Dedifferentiated amniotic fluid mesenchymal stem cell (primary cell): ENCODE results near the gene PFKL.

Experiments
- DNase-seq: peaks from one replicate; pipeline ENCODE4 v3.0.0-alpha.2; 2016; ENCODE audit errors: extremely low spot score

The PFKL gene

DNA sequence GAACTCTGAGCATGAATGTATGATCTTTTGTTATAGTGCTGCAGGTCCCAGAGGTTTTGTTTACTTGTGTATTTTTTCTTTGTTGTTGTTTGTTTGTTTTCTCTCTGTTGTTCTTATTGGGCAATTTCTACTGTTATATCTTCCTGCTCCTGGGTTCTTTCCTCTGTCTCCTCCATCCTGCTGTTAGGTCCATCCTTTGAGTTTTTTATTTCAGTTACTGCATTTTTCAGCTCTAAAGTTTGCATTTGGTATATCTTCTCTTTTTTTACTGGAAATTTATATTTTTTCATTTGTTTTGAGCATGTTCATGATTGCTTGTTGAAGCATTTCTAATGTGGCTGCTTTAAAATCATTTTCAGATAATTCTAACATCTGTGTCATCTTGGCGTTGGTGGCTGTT, 63.4 kb downstream of the PFKL start:
- DNase-seq, result no peak

DNA sequence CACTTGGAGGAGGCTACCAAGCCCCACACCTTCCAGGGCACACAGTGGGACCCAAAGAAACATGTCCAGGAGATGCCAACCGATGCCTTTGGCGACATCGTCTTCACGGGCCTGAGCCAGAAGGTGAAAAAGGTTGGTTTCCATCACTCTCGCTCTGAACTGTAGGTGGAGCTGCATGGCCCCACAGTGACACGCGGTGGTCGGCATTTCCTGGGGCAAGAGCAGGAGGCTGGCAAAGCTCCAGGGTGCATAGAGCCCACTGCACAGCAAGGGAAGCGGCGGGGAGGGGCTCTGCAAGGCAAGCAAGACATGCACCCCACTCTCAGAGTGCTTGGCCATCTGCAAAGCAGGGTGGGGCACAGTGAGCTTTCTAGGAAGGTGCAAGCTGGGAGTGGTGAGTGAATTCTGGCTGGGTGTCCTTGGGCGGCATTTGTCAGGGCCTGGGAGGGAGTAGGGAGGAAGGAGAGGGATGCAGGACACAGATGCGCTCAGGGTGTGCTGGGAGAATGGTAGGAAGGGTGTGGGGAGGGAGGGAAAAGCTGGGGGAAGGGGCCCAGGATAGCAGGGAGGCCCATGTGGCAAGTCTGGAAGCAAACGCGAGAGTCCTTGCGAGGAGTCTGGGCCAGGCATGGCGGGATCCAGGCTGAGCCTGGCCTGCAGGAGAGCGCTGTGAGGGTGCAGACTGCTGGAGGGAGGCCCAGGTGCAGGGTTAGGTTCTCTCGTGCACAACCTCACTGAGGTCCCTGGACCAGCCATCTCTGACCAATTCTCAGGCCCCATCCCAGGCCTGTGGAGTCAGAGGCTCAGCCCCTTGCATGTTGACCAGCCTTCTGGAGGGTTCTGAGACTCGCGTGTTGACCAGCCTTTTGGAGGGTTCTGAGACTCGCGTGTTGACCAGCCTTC, 64.5 kb downstream of the PFKL start:
- no peak for DNase-seq

DNA sequence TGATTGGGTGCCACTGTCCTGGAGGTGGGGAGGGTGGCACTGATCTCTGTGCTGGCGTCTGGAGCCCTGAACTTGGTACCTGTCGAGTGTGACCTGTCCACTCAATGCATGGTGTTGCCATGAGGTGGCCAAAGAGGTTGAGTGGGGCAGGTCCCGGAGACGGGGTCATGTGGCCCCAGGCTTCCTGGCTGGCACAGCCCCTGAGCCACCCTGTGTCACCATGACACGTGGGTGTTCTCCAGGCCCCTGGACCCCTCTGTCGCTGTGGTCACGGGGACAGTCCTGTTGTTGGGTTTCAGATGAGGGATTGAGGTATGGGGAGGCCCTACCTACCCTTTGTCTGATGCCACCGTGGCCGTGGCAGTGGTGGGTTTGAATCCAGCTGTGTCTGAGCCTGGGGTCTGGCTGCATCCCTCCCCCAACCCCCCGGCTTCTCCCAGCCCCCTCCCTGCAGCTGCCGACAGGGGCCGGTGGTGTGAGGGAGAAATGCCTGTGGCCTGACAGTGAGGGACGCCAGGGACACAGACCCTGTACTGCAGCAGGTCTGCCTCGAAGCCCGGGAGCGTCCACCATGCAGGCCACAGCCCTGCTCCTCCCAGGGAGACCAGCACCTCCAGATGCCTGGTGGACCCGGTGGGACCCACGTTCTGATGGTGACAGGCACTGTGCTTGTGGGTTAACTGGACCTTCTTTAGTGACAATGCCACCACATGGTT, 65.6 kb downstream of the PFKL start:
- no peak for DNase-seq

DNA sequence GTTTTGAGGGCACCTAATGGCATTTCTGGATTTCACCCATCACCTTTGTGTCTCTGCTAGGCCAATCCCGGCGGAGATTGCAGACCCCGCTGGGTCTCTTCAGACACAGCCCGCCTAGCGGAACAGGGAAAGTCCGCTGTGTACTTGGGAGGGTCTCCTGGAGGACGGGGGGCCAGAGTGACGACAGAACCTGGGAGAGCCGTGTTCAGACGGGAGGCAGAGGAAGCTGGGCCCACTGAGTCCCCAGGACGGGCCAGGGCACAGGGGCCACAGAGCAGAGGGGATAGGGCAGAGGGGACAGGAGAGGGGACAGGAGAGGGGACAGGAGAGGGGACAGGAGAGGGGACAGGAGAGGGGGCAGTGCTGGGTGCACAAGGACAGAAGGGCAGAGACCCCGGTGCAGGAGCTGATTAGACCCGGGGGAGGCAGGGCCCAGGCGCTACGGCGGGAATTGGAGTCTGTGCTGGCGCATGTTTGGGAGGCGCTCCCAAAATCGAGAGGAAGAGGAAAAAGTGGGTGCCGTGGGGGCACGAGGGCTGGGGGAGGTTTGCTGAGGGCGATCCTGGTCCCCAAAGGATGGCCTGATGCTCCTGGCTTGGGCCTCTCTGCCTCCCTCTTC, 66.2 kb downstream of the PFKL start:
- DNase-seq, result no peak

DNA sequence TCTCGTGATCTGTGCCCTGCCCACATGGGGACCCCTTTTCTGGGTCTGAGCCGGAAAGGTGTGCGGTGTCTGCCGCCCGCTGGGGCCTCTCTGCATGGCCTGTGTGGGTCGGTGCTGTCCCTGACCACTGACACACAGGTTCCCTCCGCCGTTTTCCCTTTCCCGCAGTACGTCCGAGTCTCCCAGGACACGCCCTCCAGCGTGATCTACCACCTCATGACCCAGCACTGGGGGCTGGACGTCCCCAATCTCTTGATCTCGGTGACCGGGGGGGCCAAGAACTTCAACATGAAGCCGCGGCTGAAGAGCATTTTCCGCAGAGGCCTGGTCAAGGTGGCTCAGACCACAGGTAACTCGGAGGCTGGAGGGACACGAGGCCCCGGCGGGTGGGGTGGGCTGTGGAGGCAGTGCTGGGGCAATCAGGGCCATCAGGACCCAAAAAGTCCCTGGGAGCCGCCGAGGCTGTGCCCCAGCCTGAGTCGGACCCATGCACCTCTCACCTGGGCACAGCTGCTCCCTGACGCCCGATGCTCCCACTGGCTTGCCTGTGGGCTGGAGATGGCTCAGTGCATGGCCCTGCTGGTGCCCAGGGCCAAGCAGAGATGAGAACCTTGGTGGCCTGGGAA, 66.8 kb downstream of the PFKL start:
- DNase-seq, result no peak

DNA sequence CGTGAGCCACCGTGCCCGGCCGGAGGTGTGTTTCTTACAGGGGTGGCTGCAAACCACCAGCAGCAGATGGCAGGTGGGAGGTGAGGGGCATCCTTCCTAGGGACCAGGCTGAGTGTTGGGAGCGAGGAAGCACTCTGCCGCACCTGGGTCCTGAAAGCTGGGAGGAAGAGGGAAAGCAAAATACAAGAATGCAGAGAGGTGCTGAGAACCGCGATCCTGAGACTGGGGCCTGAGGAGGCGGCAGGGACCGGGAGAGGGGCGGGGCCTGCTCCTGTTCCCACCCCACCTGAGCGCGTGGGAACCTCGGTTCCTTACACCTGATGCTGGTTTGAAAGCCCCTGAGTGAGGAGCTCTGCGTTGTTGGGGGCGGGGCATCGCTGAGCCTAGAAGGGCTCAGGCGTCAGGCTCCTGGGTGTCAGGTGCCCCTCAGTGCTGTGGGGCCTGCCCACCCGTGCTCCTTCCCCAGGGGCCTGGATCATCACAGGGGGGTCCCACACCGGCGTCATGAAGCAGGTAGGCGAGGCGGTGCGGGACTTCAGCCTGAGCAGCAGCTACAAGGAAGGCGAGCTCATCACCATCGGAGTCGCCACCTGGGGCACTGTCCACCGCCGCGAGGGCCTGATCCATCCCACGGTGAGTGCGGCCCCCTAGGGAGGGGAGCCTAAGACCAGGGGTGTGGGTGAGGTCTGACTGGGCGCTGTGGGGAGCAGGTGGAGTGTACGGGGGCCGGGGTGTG, 69.0 kb downstream of the PFKL start:
- no peak for DNase-seq

DNA sequence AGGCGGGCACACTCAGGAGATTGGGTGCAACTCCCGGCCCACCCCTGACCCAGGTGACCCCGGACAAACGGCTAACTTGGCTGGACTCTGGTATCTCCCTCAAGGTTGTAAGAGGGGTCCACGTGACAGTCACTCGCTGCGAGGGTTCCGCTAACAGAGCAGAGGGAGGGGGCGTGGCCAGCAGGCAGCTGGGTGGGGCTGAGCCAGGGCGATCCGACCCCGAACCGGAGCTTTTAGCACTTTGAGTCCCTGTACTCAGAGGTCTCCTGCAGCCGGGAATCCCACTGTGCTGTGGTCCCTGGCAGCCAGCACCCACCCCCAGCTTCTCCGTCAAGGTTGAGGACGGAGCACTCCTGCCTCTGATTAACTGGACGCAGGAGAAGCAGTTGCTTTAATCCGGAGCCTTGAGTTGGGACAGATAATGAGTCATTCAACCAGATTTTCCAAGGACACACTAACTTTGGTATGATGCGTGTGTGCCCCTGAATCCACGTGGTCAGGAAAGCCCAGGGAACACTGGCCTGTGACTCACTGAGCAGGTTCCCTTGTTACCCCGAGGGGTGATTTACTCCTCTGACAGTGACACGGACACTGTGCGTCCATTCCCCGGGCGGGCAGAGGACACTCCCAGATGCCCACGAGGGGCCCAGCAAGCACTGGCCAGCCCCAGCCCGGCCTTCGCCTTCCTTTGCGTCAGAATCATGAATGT, 70.3 kb downstream of the PFKL start:
- peak; percentile 26 for DNase-seq

DNA sequence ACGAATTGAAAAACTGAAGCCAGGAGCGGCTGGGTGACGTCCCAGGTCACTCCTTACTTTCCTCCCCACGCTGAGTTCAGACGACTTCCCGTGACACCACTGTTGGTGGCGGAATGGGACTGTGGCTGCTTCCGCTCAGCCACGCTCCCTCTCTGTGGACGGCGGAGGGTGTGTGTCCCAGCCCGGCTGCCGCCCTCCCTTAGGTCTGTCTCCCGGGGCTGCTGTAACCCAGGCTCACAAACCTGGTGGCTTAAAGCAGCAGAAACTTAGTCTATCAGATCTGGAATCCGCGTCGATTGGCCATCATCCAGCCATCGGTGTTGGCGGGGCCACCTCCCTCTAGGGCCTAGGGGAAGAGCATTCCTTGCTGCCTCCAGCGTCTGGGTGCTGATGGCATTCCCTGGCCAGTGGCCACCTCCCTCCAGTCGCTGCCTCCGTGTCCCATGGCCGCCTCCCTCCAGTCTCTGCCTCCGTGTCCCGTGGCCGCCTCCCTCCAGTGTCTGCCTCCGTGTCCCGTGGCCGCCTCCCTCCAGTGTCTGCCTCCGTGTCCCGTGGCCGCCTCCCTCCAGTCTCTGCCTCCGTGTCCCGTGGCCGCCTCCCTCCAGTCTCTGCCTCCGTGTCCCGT, 71.0 kb downstream of the PFKL start:
- no peak for DNase-seq

DNA sequence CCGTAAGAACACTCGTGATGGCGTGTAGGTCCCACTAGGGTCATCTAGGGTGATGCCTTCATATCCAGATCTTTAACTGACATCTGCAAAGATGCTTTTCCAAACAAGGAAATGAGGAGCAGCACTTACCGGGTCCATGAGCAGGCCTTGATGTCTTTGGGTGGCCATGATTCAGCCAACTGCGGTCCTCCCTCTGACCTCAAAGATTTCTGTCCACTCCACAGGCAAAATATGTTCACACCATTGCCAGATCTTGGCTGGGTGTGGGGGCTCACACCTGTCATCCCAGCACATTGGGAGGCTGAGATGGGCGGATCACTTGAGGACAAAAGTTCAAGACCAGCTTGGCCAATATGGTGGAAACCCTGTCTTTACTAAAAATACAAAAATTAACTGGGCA, 71.7 kb downstream of the PFKL start:
- DNase-seq, result no peak

DNA sequence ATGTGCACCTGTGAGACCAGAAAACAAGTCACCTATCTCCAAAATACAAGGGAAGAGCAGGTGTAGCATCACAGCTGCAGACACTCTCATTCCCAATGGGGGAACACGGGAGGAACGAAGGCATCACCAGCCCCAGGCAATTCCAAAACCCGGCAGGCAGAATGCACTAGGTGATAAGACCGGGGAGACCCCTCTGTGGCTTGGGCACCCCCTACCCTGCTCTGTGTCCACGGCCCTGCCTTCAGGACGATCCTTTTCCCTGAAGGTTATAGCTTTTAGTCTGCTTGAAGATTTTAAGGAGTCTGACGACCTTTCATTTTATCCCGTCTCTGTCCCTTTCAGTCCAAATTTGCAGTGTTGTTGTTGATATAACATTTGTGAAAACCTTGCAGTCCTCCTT, 72.8 kb downstream of the PFKL start:
- DNase-seq, result no peak

DNA sequence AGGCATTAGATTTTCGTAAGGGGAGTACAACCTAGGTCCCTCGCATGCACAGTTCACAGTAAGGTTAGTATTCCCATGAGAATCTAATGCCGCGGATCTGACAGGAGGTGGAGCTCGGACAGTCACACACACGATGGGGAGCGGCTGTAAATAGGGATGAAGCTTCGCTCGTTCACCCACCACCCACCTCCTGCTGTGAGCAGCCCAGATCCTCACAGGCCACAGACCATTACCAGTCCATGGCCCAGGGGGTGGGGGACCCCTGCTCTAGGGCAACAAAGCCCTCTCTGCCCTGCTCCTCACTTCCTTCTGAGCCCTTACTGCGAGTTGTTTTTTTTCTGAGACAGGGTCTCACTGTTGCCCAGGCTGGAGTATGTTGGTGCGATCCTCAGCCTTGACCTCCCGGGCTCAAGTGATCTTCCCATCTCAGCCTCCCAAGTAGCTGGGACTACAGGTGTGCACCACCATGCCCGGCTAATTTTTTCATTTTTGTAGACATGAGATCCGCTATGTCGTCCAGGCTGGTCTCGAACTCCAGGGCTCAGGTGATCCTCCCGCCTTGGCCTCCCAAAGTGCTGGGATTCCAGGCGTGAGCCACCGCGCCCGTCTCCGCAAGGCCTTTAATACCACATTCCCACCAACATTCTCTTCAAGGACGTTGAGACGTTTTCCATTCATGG, 74.9 kb downstream of the PFKL start:
- no peak for DNase-seq

DNA sequence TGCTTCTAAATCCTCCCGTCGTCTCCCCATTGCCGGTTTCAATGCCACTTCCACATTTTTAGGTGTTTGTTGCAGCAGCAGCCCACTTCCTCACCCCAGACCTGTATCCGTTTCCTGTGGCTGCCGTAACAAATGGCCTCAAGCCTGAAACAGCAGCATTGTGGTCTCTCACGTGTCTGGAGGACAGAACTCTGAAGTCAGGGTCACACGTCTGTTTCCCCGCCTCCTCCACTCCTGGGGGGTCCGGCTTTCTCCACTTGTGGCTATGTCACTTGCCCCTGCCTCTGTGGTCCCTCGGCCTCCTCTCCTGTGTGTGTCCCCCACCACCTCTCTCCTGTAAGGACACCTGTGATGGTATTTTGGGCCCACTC, 75.4 kb downstream of the PFKL start:
- no peak for DNase-seq

DNA sequence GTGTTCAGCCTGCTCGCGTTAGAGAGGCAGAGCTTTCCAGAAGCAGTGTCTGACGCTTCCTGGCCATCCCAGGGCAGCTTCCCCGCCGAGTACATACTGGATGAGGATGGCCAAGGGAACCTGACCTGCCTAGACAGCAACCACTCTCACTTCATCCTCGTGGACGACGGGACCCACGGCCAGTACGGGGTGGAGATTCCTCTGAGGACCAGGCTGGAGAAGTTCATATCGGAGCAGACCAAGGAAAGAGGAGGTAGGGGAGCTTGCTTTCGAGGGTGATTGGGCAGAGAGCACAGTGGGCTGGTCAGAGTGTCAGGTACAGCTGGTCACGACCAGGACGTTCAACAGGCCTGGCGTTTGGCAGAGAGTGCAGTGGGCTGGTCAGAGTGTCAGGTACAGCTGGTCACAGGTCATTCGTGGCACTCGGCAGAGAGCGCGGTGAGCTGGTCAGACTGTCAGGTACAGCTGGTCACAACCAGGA, 75.9 kb downstream of the PFKL start:
- DNase-seq, result no peak

DNA sequence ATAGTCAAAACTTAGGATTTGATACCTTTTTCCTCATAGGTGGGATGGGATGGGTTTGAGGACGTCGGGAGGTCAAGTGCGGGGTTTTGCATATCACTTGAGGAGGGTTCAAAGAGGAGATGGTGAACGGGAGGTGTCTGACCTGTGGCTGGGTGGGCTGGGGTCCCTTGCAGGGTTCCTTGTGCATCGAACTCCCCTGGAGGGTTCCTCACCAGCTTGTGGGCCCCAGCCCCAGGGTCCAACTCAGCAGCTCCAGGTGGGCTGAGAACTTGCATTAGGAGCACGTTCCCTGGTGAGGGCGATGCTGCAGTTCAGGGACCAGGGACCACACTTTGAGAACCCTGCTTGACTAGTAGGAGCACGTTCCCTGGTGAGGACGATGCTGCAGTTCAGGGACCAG, 76.8 kb downstream of the PFKL start:
- no peak for DNase-seq
